Measurements from ENCODE around the gene TRAPPC8.
"Not testable (repeated sequence)": the region's sequence is repeated elsewhere in the genome, so short reads cannot be mapped to it uniquely, and the experiment has no call there.

The TRAPPC8 gene

GRCh38 chr18:31941010-31941809, 1.7 kb downstream of the TRAPPC8 start:
- no peak for DNase-seq

DNA sequence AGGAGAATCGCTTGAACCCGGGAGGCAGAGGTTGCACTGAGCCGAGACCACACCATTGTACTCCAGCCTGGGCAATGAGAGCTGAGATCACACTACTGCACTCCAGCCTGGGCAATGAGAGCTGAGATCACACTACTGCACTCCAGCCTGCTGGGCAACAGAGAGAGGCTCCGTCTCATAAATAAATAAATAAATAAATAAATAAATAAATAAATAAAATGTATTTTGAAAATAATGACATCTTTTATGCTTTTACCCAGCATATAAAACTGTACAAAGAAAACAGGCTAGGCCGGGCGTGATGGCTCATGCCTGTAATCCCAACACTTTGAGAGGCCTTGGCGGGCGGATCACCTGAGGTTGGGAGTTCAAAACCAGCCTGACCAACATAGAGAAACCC, 8.2 kb downstream of the TRAPPC8 start:
- not testable (repeated sequence) for DNase-seq

- DNase-seq: no peak
Observed at GRCh38 chr18:31931886-31932240, 11.1 kb downstream of the TRAPPC8 start.

DNA sequence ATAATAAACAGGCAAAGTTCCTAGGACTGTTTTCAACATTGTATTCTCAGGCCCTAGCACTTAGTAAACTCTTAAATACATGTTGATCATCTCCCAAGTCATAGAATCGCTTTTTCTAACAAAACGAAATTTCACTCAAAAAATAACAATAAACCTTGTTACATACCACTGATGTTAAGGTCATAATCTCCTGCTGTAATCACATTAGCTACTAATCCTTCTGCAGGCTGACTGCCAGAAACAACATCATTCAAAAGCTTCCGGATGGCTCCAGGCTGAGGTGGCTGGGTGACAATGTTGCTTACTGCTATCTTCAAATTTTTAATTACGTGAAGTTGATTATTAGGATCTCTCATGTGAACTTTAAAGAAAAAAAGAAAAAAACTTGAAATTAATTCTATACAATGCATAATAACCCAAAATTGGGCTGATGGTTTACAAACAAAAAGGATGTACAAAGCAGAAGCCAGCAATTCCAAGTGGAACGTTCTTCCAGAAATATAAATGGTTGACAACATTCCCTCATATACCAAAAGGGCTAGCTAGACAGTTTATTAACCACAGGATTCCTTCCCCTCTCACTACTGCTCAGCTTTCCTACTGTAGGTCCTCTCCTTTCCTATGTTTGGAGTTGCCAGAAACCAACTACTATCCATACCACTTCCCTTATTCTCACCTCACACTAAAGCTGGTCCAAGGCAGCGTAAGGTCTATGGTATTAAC, 11.6 kb downstream of the TRAPPC8 start:
- no peak for DNase-seq

DNA sequence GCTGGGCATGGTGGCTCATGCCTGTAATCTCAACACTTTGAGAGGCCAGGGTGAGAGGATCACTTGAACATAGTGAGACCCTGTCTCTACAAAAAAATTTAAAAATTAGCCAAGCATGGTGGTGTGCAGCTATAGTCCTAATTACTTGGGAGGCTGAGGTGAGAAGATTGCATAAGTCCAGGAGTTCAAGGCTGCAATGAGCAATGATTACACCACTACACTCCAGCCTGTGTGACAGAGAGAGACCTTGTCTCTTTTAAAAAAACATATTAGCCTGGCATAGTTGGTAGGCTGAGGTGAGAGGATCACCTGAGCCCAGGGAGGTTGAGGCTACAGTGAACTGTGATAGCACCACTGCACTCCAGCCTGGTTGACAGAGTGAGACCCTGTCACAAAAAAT, 13.7 kb downstream of the TRAPPC8 start:
- DNase-seq: no peak

DNA sequence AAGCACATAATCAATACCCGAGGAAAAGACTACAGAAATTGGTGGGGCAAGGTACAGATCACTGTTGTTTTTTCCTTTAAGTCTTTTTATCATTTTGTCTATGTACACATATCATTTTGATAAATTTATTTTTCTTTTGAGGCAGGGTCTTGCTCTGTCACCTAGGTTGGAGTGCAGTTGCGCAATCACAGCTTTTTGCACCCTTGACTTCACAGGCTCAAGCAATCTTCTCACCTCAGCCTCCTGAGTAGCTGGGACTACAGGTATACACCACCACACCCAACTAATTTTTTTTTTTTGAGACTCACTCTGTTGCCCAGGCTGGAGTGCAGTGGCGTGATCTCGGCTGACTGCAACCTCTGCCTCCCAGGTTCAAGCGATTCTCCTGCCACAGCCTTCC, 15.9 kb downstream of the TRAPPC8 start:
- DNase-seq: not testable (repeated sequence)

- DNase-seq: no peak
Observed at GRCh38 chr18:31920277-31920676, 22.7 kb downstream of the TRAPPC8 start.

DNA sequence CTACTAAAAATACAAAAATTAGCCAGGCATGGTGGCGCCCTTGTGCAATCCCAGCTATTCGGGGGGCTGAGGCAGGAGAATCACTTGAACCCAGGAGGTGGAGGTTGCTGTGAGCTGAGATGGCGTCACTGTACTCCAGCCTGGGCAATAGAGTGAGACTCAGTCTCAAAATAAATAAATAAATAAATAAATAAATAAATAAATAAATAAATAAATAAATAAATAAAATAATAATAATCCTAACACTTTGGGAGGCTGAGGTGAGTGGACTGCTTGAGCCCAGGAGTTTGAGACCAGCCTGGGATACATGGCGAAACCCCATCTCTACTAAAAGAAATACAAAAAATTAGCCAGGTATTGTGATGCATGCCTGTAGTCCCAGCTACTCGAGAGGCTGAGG, 23.6 kb downstream of the TRAPPC8 start:
- DNase-seq: not testable (repeated sequence)

DNA sequence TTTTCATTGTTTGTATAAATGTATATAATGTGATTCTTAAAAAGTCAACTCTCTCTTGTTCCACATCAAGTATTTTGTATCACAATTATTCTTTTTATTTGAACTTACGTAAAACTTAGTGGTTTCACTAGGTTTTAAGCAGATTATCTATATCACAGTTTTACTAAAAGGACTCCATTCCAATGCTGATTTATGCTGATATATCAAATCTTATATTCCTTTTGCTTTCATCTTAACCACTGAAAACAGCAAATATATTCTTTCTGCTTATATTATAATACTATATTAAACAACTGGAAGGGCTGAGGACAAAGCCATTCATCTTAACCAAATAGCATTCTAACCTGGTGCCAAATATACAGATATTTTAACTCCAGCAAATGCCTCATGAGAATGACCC, 24.2 kb downstream of the TRAPPC8 start:
- no peak for DNase-seq

GRCh38 chr18:31901063-31901462, 41.9 kb downstream of the TRAPPC8 start:
- no peak for DNase-seq

- DNase-seq: not testable (repeated sequence)
Observed at GRCh38 chr18:31899771-31900170, 43.2 kb downstream of the TRAPPC8 start.

GRCh38 chr18:31892936-31893335, 50.0 kb downstream of the TRAPPC8 start:
- no peak for DNase-seq

DNA sequence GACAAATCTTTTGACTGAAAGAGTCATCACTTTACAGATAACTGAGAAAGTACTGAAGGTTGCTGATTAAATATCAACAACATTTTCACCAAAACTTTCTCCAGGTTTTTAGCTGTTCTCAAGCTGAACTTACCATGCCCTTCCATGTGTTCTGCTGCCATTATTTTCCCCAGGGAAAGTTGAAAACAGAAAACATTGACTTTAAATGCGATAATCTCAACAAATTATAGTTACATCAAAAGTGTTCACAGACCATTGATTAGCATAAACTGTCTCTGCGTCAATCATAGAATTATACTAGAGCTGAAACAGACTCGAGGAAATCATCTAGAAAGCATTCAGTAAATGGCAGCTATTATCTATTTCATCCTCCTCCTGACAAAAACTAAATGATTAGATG, 51.4 kb downstream of the TRAPPC8 start:
- no peak for DNase-seq

- no peak for DNase-seq
Observed at GRCh38 chr18:31884020-31884419, 58.9 kb downstream of the TRAPPC8 start.

DNA sequence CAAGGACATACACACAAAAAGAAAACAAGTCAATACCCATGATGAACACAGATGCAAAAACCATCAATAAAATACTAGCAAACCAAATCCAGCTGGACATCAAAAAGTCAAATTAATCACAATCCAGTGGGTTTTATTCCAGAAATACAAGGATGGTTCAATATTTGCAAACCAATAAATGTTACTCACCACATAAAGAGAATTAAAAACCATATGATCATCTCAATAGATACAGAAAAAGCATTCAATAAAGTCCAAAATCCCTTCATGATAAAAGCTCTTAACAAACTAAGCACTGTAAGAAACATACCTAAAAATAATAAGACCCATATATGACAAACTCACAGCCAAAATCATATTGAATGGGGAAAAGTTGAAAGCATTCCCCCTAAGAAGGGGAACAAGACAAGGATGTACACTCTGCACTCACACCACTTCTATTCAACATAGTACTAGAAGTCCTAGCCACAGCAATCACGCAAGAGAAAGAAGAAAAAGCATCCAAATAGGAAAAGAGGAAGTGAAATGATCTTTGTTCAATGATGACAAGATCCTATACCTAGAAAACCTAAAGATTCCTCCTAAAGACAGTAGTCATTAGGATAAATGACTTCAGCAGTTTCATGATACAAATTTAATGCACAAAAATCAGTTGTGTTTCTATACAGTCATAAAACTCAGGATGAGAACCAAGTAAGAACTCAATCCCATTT, 62.6 kb downstream of the TRAPPC8 start:
- no peak for DNase-seq

DNA sequence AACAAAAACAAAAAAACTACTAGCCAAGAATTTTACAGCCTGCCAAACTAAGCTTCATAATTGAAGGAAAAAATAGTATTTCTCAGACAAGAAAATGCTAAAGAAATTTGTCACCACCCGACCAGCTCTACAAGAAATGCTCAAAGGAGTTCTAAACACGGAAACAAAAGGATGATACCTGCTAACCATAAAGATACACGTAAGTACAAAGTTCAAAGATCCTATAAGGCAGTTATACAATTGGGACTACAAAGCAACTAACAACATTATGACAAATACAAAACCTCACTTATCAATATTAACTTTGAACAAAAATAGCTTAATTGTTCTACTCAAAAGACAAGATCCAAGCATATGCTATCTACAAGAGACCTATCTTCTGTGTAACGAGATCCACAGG, 64.6 kb downstream of the TRAPPC8 start:
- DNase-seq: no peak

DNA sequence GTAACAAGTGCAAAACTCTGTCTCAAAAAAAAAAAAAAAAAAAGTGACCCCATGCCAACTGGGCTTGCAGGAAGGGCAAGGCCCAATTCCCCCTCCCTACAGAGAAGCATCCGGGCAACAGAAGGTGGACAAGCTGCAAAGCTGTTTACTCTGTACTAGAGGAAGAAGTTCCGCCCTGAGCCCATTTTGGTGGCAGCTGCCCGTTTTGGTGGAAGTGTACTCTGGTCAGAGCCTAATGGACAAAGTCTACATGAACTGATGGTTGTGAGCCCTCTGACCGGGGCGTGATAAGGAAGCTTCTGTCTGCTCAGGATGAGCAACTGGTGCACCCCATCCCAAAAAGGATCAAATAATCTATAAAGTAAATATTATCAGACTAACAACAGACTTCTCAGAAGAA, 65.0 kb downstream of the TRAPPC8 start:
- DNase-seq: no peak

GRCh38 chr18:31876707-31877106, 66.2 kb downstream of the TRAPPC8 start:
- no peak for DNase-seq

DNA sequence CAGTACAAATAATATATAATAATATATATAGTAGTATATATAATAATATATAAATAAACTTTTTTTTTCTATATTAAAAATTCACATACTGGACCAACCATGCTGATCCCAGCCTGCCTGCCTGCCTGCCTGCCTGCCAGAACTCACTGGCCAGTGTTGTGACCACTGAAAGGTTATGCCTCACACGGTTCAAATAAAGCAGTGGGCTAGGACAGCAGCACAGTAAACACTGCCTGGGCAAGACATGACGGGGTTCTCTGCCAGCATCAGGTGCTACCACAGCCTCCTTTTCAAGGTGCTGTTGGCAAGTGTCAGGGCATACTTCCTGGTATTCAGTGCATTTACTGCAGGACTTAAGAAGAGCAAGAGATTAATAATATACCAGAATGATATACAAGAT, 67.6 kb downstream of the TRAPPC8 start:
- no peak for DNase-seq

DNA sequence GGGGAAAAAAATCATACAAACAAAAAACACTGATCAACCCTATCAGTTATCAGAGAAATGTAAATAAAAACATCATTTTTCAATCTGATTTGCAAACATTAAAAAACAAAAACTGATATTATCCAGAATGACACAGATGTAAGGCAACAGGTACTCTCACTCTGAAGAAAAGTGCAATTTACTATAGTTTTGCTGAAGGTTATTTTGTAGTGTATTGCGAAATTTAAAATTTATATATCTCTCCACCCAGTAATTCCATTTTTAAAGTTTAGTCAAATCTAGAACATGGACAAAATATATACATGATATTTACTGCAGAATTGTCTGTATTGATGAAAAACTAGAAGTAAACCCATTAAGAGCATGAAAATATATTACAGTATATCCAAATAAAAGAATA, 79.8 kb downstream of the TRAPPC8 start:
- DNase-seq: no peak

GRCh38 chr18:31860488-31860887, 82.4 kb downstream of the TRAPPC8 start:
- DNase-seq: no peak

DNA sequence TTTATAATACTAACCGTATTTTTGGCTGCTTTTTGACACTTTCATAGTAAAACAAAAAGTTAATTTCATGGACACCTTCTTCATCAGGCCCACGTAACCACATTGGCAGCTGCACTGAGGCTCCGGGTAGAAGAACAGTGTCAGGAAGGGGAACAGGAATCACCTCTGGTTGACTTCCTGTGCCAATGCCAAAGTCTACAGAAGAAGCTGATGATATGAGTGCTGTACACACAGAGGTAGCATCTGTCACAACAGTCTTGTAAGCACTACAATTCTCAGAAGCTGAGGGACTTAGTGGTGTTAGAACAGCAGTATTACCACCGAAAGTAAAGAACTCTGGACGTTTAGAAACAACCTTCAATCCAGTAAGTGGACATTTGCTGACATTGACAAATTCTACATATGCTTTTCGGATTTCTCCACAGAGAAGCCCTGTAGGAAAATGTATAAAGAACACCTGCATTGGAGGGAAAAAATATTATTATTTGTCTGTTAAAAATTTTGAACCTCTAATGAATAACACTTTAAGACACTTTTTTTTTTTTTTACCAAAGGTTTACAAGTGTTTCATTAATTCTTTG, 85.3 kb downstream of the TRAPPC8 start:
- DNase-seq: no peak

DNA sequence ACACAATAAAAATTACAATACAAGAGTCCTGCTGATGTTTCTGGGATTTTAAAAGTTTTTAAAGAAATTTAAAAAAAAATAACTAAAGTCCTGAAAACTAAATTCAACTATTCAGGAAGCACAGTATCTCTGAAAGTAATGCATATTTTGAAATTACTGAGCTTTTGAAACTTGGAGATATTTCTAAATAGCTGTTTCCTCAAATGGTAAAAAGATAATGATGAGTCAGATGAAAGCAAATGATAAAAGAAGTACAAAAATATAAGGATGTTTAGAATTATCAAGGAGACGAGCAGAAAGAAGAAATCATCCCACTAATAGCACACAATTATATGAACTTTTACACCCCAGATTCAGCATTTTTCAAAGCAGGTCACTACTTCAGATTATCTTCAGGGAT, 92.1 kb downstream of the TRAPPC8 start:
- DNase-seq: no peak

GRCh38 chr18:31840499-31840898, 102.4 kb downstream of the TRAPPC8 start:
- no peak for DNase-seq

Data from activated CD4-positive, alpha-beta T cell treated with anti-CD3 and anti-CD28 coated beads, Interleukin-2, Interleukin-6, amounts not matched to agents 100 ng/mL and 50 ng/mL, durations not matched to agents 16 hours and 8 hours (primary cell).